ENCODE measurements around the gene TPST2.

- TF ChIP-seq EZH2 (IDR thresholded peaks at IDR 0.05; ENCODE audit: borderline replicate concordance, low read length), result no peak
- TF ChIP-seq CTCF (conservative IDR thresholded peaks at IDR 0.05 in 1 of 2, IDR thresholded peaks at IDR 0.05 in 1 of 2; ENCODE audit: extremely low read depth in 1 of 2, insufficient read depth in 1 of 2, low read depth in 1 of 2, low read length in 2 of 2), result no peak
Observed at GRCh38 chr22:26534874-26535602, 54.9 kb downstream of the TPST2 start.

All from mammary epithelial cell (primary cell).